ENCODE data around the gene TENM3.

GRCh38 chr4:182800216-182800515, 557.0 kb downstream of the TENM3 start:
- TF ChIP-seq CTCF (IDR thresholded peaks at IDR 0.05) (no peak), POLR2A (IDR thresholded peaks at IDR 0.05) (no peak)

Data from esophagus squamous epithelium (tissue), 4 donors.